MCF 10A (cell line): Measurements from ENCODE around the gene ZNF384. TPM values are rescaled to one million over a fixed set of nuclear protein-coding genes. Genes with fewer than 3 reads are reported as not detected.

ENCODE experiments used
- BruUV-seq: library from RNA; stranded (reverse); fragments of 400-500 nt; replicated peaks from 2 replicates; lab custom pipeline; 2021; lab: Mats Ljungman, UMichigan
- CTCF ChIA-PET: fragments of 300-600 bp; sonication (Branson Sonifier 250); formaldehyde crosslinking; extraction: SDS; loops from one replicate; lab custom pipeline; 2021; ENCODE audit warnings: antibody characterized with exemption, inconsistent platforms; lab: Yijun Ruan, JAX
- POLR2A ChIA-PET: fragments of 300-600, 350-650 bp; sonication (Branson Sonifier 250); formaldehyde crosslinking; extraction: SDS; loops from one replicate; lab custom pipeline; 2020; ENCODE audit warnings: antibody characterized with exemption, inconsistent platforms; lab: Yijun Ruan, JAX
- DNase-seq: peaks from one replicate; pipeline ENCODE4 v3.0.0-alpha.2; 2018; ENCODE audit not compliant: unreplicated experiment
- H3K27ac Mint-ChIP-seq: one replicate; pipeline ENCODE4 v1.8.0; 2022; ENCODE audit warnings: mild to moderate bottlenecking, low read depth, mixed read lengths; ENCODE audit not compliant: unreplicated experiment
- H3K27me3 Mint-ChIP-seq: one replicate; pipeline ENCODE4 v1.8.0; 2022; ENCODE audit warnings: mixed read lengths; ENCODE audit not compliant: insufficient read depth, unreplicated experiment
- H3K36me3 Mint-ChIP-seq: one replicate; pipeline ENCODE4 v1.8.0; 2022; ENCODE audit warnings: mild to moderate bottlenecking, moderate library complexity, mixed read lengths; ENCODE audit not compliant: insufficient read depth, unreplicated experiment
- H3K4me1 Mint-ChIP-seq: one replicate; pipeline ENCODE4 v1.8.0; 2022; ENCODE audit warnings: mixed read lengths; ENCODE audit not compliant: insufficient read depth, unreplicated experiment
- H3K4me3 Mint-ChIP-seq: one replicate; pipeline ENCODE4 v1.8.0; 2022; ENCODE audit warnings: mild to moderate bottlenecking, moderate library complexity, mixed read lengths; ENCODE audit not compliant: unreplicated experiment
- H3K9me3 Mint-ChIP-seq: one replicate; pipeline ENCODE4 v1.8.0; 2022; ENCODE audit warnings: mixed read lengths; ENCODE audit not compliant: unreplicated experiment
- CTCF ChIP-seq: fragments of 200-600 bp; IDR thresholded peaks from one replicate; pipeline ENCODE4 v1.8.0; 2022; ENCODE audit warnings: antibody characterized with exemption, mild to moderate bottlenecking; ENCODE audit not compliant: unreplicated experiment
- intact Hi-C: fragments of 100-400 bp; cut with micrococcal nuclease; formaldehyde crosslinking; loops from 2 replicates; pipeline ENCODE4 v1.14.1; 2022
- total RNA-seq: library from RNA; stranded (reverse); gene quantifications from 2 replicates; pipeline ENCODE4 v1.2.3, GENCODE V29; 2022

ZNF384 gene
- total RNA-seq, 1 experiment from 2014 or later: 62.8 TPM

- H3K27me3 Mint-ChIP-seq: no peaks in the 10 kb centered on the region
- no peaks in the 10 kb centered on the region for H3K9me3 Mint-ChIP-seq
- BruUV-seq: no TSS peak
- ChIA-PET POLR2A (interaction anchor here (0.7 to 6.6 kb wide), 5 partner anchors 10 to 185 kb away, joined by 3 to 46 read pairs (median 3); partner anchors contain the start of genes COPS7A and MLF2), CTCF (interaction anchor here (0.6 to 9.4 kb wide), 16 partner anchors 8 to 230 kb away, joined by 3 to 83 read pairs (median 4); partner anchors contain the start of genes COPS7A, MLF2 and SPSB2)
- intact Hi-C loops: loop anchor here (1.0 kb wide), 3 partner anchors 19 to 91 kb away; partner anchors contain the start of gene MLF2
- peaks cover 24% of the 10 kb centered on the region for H3K36me3 Mint-ChIP-seq
- TF ChIP-seq CTCF: no peak
- H3K4me3 Mint-ChIP-seq: no peak overlapping the region
- H3K27ac Mint-ChIP-seq: no peak overlapping the region
- DNase-seq: no peak
- H3K4me1 Mint-ChIP-seq: peaks cover 9% of the 10 kb centered on the region
These were observed 45.6 kb upstream of the ZNF384 start for GRCh38 chr12:6734506-6735387.

- BruUV-seq: no TSS peak
- no peaks in the 10 kb centered on the region for H3K27me3 Mint-ChIP-seq
- DNase-seq: no peak
- ChIA-PET CTCF (interaction anchor here (9.4 kb wide), 1 partner anchor 23 kb away, joined by 83 read pairs; the partner anchor contains the start of gene MLF2), POLR2A (interaction anchor here (0.7 to 1.4 kb wide), 2 partner anchors 135 to 208 kb away, joined by 3 read pairs; no protein-coding TSS in a partner anchor)
- H3K36me3 Mint-ChIP-seq: peaks cover 46% of the 10 kb centered on the region
- intact Hi-C loops: no loop called here
- no peaks in the 10 kb centered on the region for H3K4me1 Mint-ChIP-seq
- H3K27ac Mint-ChIP-seq: no peak overlapping the region
- TF ChIP-seq CTCF: no peak
- no peak overlapping the region for H3K4me3 Mint-ChIP-seq
- no peaks in the 10 kb centered on the region for H3K9me3 Mint-ChIP-seq
These were observed 41.0 kb upstream of the ZNF384 start for GRCh38 chr12:6730169-6730568.

GRCh38 chr12:6729186-6729585, 40.0 kb upstream of the ZNF384 start:
- TF ChIP-seq CTCF: no peak
- Mint-ChIP-seq H3K9me3 (no peaks in the 10 kb centered on the region), H3K4me3 (no peak overlapping the region), H3K27ac (no peak overlapping the region), H3K36me3 (peaks cover 46% of the 10 kb centered on the region), H3K4me1 (no peaks in the 10 kb centered on the region), H3K27me3 (no peaks in the 10 kb centered on the region)
- intact Hi-C loops: no loop called here
- ChIA-PET POLR2A (interaction anchor here (0.5 to 1.4 kb wide), 2 partner anchors 24 to 136 kb away, joined by 3 read pairs; partner anchors contain the start of gene MLF2), CTCF (interaction anchor here (9.4 kb wide), 1 partner anchor 24 kb away, joined by 83 read pairs; the partner anchor contains the start of gene MLF2)
- DNase-seq: no peak
- BruUV-seq: no TSS peak

GRCh38 chr12:6725350-6725749, 36.2 kb upstream of the ZNF384 start:
- no TSS peak for BruUV-seq

More at GRCh38 chr12:6725350-6725749, 36.2 kb upstream of the ZNF384 start:
- Mint-ChIP-seq H3K4me3 (peak overlapping the region; percentile 70), H3K27me3 (no peaks in the 10 kb centered on the region), H3K27ac (no peak overlapping the region), H3K9me3 (no peaks in the 10 kb centered on the region), H3K36me3 (peaks cover 27% of the 10 kb centered on the region), H3K4me1 (no peaks in the 10 kb centered on the region)
- ChIA-PET POLR2A (interaction anchor here (0.8 to 4.7 kb wide), 7 partner anchors 28 to 218 kb away, joined by 3 to 159 read pairs (median 6); partner anchors contain the start of genes CDCA3, MLF2, RNU7-1 and TPI1), CTCF (interaction anchor here (0.8 to 4.5 kb wide), 6 partner anchors 11 to 147 kb away, joined by 3 to 29 read pairs (median 4); partner anchors contain the start of genes MLF2 and SPSB2)
- DNase-seq: no peak
- no peak for TF ChIP-seq CTCF
- intact Hi-C loops: no loop called here
